Muscle of arm (tissue), 12 donors: Measurements from ENCODE around the gene NTM. TPM values are rescaled to one million over a fixed set of nuclear protein-coding genes. Genes with fewer than 3 reads are reported as not detected.
A peak's percentile ranks its signal among the peaks of the same experiment; 100 is the strongest.

Experiments used
- DNase-seq: peaks from one replicate; pipeline ENCODE4 v3.0.0-alpha.2; 2013
- polyA plus RNA-seq, 12 donors: library from polyadenylated mRNA; unstranded; fragments of 120-200 nt; gene quantifications; one replicate each; pipeline ENCODE4 v1.2.1, GENCODE V29; 2013; ENCODE audit not compliant: insufficient read length in 12 of 12

NTM gene
- polyA plus RNA-seq, 12 donors: 9.6 to 40.9 (median 22.3) TPM; not detected in 1

GRCh38 chr11:132111316-132111715 lies 740.9 kb downstream of the NTM start:
- DNase-seq: no peak

- no peak for DNase-seq
These were observed 741.4 kb downstream of the NTM start for GRCh38 chr11:132111838-132112237.

DNA sequence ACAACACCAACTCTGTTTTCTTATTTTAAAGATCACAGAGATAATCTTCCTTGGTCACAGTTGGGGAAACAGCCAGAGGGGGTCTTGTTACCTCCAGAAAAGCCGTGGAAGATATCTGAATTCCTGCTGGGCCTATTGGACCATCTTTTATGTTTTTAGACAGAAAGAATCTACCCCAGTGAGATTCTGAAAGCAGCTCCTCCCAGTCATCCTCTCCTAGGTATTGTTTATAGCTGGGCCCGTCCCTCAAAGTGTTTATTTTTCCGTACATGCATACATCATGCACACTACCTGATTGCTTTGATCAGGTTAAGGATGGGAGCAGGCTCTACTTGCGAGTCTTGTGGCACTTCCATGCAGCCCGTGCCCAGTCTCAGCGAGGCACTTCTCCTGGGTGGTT lies 742.4 kb downstream of the NTM start:
- no peak for DNase-seq

DNA sequence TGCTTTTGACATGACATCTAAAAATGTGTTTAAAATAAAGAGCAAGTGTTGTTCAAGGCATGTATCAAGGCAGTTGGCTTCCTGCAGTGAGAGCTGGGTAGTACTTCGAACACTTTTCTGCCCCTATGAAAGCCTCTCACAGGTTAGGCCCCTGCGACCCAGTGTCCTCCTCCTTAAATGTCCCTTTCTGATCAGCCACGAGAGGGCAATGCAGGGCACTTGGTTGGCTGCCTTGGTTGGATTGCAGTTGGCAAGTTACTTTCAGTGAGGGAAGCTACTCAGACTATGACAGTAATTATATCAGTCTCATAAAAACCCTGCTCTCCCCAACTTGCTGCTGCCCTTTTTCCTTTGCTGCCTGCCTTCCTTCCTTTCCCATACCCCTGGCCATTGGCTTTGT lies 743.8 kb downstream of the NTM start:
- no peak for DNase-seq

DNA sequence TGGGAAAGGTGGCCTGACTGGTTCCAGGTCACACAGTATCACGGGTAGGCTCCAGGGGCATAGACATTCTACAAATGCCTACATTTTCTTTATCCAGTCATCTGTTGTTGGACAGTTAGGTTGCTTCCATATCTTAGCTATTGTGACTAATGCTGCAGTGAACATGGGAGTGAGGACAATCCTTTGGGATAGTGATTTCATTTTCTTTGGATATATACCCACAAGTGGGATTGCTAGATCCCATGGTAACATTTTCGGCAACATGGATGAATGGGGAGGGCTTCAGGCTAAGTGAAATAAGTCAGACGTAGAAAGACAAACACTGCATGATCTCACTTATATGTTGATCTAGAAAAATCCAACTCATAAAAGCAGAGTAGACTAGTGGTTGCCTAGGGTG lies 744.3 kb downstream of the NTM start:
- DNase-seq: no peak

DNA sequence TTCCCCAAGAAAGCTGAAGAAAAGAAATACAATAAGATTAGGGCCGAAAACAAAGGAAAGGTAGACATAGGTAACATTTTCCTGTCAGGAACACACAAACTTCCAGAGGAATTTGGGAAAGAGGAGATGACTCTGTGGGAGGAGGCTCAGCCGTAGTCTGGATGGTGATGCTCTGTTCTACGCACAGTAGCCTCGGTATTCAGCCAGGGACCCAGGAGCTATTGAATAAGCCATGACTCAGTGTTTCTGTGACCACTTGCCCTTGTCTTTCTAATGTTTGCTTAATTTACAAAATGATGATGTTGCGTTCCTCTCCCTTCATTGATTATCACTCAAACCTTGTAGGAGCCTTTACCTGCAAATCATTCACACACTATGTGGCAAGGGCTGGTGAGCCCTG lies 745.0 kb downstream of the NTM start:
- no peak for DNase-seq

DNA sequence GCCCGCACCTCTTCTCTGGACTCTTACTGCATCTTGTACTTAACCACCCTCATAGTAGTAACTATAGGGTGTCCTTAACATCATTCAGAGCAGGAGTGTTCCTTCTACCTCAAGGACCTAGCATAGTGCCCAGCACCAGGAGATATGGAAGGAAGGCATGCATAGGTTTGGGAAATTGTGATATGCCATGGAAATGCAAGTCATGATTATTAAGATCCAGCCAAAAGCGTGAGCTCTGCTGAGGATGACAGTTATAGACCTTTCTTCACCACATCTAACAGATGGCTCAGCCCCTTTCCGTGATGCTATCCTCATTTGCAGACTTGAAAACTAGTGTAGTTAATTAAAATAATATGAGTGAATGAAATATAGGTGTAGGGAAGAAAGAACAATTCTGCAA lies 746.1 kb downstream of the NTM start:
- no peak for DNase-seq

GRCh38 chr11:132118661-132119060 lies 748.2 kb downstream of the NTM start:
- no peak for DNase-seq

DNA sequence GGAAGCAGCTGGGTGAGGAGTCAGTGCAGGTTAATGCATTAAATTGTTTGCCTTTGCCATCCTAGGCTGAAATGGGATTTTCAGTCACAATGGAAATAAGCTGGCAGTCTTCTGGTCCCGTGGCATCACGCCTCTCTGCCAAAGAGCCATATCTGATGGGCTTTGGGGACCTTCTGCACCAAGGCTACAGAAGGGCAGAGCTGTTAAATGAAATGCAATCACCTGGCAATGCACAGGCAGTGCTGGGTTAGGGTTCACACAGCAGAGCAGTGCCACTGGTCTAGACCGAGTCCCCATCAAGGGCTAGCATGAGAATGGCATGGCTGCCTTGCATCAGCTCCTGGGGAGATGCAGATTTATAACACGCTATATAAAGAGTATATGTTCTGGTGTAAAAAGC lies 749.2 kb downstream of the NTM start:
- DNase-seq: no peak

DNA sequence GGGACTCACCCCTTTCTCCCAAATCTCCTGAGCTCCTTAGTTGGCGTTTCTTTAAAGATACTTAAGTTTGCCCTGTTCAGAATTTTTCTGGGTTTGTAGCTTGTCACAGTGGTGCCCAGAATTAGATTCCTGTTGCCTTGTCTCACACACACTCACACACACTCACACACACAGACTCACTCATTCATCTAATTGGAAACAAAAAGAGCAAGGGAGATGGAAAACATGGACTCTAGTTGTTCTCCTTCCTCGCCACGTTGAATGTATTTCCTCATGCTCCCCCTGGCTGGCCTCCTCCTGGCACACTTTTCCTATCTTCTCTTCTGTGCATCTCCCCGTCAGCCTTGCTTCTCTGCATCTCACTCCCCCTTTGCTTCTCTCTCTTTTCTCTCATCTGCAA lies 752.3 kb downstream of the NTM start:
- DNase-seq: no peak

DNA sequence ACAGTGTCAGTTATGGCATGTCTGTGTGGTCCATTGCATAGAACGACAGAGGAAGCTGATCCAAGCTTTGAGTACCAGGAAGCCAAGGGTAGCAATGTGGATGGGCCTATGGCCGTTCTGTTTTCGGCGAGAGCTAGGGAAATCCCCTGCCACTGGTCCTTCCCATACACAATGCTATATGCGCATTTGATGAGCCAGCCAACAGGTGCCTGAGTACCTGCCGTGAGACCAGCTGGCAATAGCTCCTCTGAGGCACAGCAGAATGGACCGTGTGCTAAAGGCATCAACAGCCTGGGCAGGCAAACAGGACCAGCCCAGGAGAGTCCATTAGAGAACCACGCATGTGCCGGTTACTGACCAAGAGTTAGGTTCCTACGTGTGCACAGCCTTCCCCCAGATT lies 753.0 kb downstream of the NTM start:
- no peak for DNase-seq

DNA sequence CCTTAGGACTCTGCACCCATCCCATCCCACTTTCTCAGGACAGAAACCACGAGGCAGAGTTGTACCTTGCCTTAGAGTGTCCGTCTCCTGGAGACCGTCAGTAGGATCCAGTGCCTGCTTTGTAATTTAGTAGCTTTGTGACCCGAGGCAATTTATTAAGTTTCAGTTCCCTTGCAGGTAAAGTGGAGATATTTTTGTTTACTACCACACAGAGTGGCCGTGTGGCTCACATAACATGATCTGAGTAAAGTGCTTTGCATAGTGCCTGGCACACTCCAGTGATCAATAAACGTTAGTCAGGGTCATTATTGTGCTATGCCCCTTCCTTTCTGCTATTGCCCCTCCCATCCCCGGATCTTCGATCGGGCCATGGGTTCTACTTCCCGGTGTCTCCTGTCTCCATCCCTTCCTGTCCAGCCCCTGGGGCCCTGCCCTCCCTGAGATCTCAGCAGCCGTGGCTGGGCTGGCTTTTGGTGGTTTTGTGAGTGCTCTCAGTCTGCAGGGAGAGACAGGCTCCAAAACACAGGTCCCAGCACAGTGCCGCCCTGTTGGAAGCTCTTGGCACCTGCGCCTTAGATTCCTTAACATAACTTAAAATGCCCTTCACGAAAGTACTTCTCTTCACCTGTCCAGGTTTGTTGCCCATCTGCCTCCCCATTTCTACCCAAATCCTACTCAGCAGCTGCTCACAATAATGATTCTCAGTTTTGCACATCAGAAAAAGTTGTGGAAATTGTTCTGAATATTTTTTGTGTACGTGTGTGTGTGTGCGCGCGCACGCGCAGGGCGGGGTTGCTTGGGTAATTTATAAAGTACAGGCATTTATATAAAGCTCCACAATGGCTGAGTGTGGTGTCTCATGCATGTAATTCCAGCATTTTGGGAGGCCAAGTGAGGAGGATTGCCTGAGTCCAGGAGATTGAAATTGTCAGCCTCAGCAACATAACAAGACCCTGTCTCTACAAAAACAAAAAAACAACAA lies 753.7 kb downstream of the NTM start:
- DNase-seq: no peak

- peak; percentile 67 for DNase-seq
These were observed 755.8 kb downstream of the NTM start for GRCh38 chr11:132125988-132126871.

DNA sequence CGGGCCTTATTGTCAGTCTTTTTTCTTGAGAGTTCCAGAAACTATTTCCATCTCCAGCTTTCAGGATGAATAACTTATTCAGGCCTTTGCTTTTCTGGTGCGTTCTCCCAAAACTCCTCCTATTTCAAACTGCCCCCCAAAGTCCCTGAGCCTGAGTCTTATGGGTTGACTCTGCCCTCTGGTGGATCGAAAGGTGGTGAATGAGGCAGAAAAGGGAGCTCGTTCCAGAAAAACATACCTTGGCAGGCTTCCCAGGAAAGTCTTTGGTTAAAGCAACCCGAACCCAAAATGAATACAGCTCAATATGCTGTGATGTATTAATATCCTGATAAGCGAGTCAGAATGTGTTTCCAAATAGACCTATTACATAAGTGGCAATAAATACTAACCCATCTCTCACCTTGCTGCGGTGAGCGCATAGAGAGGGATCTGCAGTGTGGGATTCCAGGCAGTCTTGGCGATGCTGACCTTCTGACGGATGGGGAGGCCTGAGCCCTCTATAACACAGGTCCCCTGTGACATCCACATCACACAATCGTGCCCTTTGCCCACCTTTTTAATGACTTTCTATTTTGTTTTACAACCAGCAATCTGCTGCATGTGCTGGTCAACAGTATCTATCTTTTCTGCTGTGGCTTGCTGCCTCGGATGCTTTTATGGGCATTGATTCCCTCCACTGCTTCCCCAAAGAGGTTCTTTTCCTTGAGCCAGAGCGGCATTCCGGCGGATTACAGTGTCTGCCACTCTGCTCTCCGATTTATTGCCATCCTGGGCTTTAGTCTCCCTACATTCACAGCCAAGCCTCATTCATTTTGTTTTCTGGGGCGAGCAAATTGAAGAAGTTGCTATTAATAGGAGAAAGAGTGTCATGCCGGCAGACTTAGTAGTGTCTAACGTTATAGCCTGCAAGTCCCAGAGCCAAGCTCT lies 756.8 kb downstream of the NTM start:
- peak; percentile 92 for DNase-seq

DNA sequence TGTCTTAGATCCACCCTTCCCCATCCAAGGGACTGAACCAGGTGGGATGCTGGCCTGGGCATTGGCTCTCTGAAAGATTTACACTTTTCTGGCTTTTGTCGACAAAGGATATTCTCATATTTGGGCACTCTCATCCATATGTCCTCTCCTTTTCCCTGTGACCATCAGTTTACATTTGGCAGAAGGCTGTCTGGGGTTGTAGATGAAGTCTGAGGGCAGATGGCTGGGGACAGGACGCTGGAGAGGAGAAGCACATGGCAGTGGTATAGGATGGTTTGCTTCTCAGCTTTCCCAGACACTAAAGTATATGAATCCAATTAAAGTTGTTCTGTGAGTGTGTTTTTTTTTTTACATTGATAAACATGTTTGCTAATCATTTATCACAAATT lies 757.5 kb downstream of the NTM start:
- no peak for DNase-seq

DNA sequence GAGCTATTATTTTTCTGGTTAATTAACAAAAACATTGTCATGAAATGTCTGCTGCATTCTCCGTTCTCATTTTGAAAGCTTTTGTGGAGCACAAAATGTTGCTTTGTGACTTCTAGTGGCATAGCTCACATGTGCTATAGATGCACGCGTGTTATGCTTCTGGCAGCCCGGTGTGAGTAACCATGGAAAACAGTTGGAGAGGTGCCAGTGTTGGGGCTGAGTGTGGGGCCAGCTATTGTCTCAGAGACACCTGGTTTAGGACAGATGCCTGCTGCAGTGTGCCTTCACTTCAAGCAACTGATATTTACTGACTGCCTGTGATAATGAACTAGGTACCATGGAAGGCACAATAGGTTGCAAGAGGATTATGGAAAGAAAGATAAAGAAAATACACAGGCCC lies 760.6 kb downstream of the NTM start:
- DNase-seq: no peak

DNA sequence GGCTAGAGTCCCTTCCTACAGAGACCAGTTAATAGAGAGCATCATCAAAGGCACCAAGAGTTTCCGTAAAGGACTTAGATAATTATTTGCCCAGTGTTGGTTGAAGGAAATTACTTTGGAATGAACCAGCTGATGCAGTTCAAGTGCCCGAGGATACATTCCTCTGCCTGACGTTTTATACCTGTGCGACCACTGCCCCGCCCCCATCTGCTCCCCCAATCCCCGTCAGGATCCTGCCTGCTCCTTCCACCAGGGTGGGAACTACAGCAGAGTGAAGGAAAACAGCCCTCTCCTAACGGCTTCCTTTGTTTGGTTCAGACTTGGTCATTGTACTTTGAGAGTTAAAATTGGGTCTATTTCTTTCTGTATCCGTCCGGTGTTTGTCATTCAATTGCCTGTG lies 761.5 kb downstream of the NTM start:
- no peak for DNase-seq

DNA sequence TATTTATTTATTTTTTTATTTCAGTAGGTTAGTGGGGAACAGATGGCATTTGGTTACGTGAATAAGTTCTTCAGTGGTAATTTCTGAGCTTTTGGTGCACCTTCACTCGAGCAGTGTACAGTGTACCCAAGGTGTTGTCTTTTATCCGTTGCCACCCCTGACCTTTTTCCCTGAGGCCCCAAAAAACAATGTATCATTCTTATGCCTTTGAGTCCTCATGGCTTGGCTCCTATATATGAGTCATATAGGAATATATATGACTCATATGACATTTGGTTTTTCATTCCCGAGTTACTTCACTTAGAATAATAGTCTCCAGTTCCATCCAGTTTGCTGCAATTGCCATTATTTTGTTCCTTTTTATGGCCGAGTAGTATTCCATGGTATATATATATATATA lies 763.9 kb downstream of the NTM start:
- no peak for DNase-seq

- DNase-seq: no peak
These were observed 767.0 kb downstream of the NTM start for GRCh38 chr11:132137289-132137980.

- no peak for DNase-seq
These were observed 767.5 kb downstream of the NTM start for GRCh38 chr11:132137981-132138313.

GRCh38 chr11:132139181-132139580 lies 768.8 kb downstream of the NTM start:
- DNase-seq: no peak
